ENCODE data around the gene HES6. TPM values are rescaled to one million over a fixed set of nuclear protein-coding genes. Genes with fewer than 3 reads are reported as not detected.

The HES6 gene
- total and polyA plus RNA-seq, 2 of the 8 experiments (the other 6 are each of a cell fraction or from before 2014, with no cell fraction given): 32.6 to 36.3 TPM

- TF ChIP-seq CHD7 (IDR thresholded peaks at IDR 0.05; ENCODE audit: insufficient replicate concordance, low read length) (no peak), RXRA (IDR thresholded peaks at IDR 0.05; ENCODE audit: insufficient read depth, low read depth, low read length) (no peak), TAF7 (optimal IDR thresholded peaks at IDR 0.05; ENCODE audit: borderline replicate concordance, low read depth, low read length) (no peak), E2F6 (IDR thresholded peaks at IDR 0.05) (no peak), GABPA (IDR thresholded peaks at IDR 0.05; ENCODE audit: borderline replicate concordance, insufficient read depth, low read length) (no peak), RBBP5 (IDR thresholded peaks at IDR 0.05; ENCODE audit: borderline replicate concordance, low read depth, low read length) (no peak), GTF2F1 (IDR thresholded peaks at IDR 0.05; ENCODE audit: borderline replicate concordance, low read depth, low read length) (no peak), YY1 (IDR thresholded peaks at IDR 0.05; ENCODE audit: low read depth, low read length) (no peak), SP1 (IDR thresholded peaks at IDR 0.05; ENCODE audit: low read depth, low read length) (no peak), CREB1 (IDR thresholded peaks at IDR 0.05) (no peak)
Observed at GRCh38 chr2:238247002-238247822, 7.4 kb upstream of the HES6 start (continued).
